PFSK-1 (cell line): Measurements from ENCODE around the gene CAPZA1.

Experiments
- FOXP2 ChIP-seq: optimal IDR thresholded peaks from 2 replicates; pipeline ENCODE3; 2011; ENCODE audit warnings: borderline replicate concordance, control low read depth, inconsistent platforms; ENCODE audit not compliant: insufficient read depth; ENCODE audit errors: extremely low read length, extremely low read depth
- POLR2AphosphoS5 ChIP-seq: IDR thresholded peaks from 2 replicates; pipeline ENCODE4 v1.6.1; 2012; ENCODE audit warnings: low read depth, mild to moderate bottlenecking, control low read depth, low read length, moderate library complexity
- SIN3A ChIP-seq: IDR thresholded peaks from 2 replicates; pipeline ENCODE4 v1.6.1; 2012; ENCODE audit warnings: mild to moderate bottlenecking, low read length, moderate library complexity, borderline replicate concordance; ENCODE audit not compliant: insufficient read depth
- TAF1 ChIP-seq: IDR thresholded peaks from 2 replicates; pipeline ENCODE4 v1.6.1; 2012; ENCODE audit warnings: low read length, control low read depth, borderline replicate concordance; ENCODE audit not compliant: insufficient read depth
- TF ChIP-seq, protein P1 (sequence below), 2 experiments: IDR thresholded peaks; 2 replicates each; pipeline versions ENCODE4 v1.6.1 to v1.8.0; 2011 to 2012; ENCODE audit warnings: low read depth in 2 of 2, low read length in 2 of 2, control low read depth in 1 of 2, inconsistent platforms in 1 of 2, mild to moderate bottlenecking in 1 of 2, moderate library complexity in 1 of 2; ENCODE audit not compliant: insufficient read depth in 1 of 2

DNA sequence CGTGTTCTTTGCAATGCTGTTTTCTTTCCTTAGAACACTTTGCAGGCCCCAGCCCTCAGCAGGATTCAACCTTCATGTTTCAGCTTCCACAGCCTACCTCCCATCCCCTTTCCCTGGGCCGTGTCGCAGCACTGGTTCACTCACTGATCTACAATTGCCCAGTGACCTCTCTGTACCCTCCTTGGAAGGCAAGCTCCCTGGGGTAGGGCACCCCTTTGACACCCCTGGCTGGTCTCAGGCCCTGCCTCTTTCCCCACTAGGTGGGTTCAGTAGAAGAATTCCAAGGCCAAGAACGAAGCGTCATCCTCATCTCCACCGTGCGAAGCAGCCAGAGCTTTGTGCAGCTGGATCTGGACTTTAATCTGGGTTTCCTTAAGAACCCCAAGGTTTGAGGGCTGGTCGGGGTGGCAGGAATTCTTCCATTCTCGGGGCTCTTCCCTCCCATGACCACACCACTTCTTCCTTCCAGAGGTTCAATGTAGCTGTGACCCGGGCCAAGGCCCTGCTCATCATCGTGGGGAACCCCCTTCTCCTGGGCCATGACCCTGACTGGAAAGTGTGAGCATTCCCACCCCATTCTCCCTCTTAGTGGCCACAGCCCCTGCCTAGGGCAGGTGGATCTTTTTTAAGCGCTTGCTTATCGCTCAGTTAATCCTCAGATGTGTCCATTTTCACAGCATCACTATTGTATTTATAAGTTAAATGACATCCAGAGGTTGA, 80.0 kb downstream of the CAPZA1 start:
- TF ChIP-seq, protein P1, sequence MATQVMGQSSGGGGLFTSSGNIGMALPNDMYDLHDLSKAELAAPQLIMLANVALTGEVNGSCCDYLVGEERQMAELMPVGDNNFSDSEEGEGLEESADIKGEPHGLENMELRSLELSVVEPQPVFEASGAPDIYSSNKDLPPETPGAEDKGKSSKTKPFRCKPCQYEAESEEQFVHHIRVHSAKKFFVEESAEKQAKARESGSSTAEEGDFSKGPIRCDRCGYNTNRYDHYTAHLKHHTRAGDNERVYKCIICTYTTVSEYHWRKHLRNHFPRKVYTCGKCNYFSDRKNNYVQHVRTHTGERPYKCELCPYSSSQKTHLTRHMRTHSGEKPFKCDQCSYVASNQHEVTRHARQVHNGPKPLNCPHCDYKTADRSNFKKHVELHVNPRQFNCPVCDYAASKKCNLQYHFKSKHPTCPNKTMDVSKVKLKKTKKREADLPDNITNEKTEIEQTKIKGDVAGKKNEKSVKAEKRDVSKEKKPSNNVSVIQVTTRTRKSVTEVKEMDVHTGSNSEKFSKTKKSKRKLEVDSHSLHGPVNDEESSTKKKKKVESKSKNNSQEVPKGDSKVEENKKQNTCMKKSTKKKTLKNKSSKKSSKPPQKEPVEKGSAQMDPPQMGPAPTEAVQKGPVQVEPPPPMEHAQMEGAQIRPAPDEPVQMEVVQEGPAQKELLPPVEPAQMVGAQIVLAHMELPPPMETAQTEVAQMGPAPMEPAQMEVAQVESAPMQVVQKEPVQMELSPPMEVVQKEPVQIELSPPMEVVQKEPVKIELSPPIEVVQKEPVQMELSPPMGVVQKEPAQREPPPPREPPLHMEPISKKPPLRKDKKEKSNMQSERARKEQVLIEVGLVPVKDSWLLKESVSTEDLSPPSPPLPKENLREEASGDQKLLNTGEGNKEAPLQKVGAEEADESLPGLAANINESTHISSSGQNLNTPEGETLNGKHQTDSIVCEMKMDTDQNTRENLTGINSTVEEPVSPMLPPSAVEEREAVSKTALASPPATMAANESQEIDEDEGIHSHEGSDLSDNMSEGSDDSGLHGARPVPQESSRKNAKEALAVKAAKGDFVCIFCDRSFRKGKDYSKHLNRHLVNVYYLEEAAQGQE (IDR thresholded peaks at IDR 0.05; ENCODE audit: insufficient read depth in 1 of 2, low read depth in 2 of 2, low read length in 2 of 2): no peak
- TF ChIP-seq FOXP2: no peak
- TF ChIP-seq TAF1: no peak
- no peak for TF ChIP-seq POLR2AphosphoS5
- no peak for TF ChIP-seq SIN3A
